ENCODE measurements around the gene OR5H6.

DNA sequence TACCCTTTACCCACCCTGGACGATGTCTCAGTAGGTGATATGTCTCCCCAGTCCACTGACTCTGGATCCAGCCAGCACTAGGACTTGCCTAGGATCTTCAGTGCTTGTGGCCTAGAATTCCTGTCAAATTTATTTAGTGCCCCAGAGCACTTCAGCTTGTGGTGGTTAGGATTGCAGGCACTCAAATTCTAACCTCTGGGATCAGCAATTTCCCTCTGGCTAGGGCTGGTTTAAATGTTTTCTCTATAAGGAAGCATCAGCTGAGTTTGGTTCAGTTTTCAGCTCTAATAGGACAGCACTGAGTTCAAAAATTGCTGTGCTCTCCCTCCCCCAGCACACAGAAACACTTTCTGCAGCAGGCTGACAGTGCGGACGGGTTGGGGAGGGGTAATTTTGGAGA lies 8.1 kb downstream of the OR5H6 start:
- TF ChIP-seq, protein P1, sequence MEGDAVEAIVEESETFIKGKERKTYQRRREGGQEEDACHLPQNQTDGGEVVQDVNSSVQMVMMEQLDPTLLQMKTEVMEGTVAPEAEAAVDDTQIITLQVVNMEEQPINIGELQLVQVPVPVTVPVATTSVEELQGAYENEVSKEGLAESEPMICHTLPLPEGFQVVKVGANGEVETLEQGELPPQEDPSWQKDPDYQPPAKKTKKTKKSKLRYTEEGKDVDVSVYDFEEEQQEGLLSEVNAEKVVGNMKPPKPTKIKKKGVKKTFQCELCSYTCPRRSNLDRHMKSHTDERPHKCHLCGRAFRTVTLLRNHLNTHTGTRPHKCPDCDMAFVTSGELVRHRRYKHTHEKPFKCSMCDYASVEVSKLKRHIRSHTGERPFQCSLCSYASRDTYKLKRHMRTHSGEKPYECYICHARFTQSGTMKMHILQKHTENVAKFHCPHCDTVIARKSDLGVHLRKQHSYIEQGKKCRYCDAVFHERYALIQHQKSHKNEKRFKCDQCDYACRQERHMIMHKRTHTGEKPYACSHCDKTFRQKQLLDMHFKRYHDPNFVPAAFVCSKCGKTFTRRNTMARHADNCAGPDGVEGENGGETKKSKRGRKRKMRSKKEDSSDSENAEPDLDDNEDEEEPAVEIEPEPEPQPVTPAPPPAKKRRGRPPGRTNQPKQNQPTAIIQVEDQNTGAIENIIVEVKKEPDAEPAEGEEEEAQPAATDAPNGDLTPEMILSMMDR (IDR thresholded peaks at IDR 0.05; ENCODE audit: low read depth, low read length, poor library complexity, severe bottlenecking) = no peak
- no peak for TF ChIP-seq EZH2phosphoT487 (IDR thresholded peaks at IDR 0.05; ENCODE audit: borderline replicate concordance, low read length)

All from DOHH2 (cell line).